ENCODE measurements around the gene B4GALNT3.

- TF ChIP-seq FOXM1 (IDR thresholded peaks at IDR 0.05; ENCODE audit: borderline replicate concordance) = no peak
- TF ChIP-seq ELF4 (IDR thresholded peaks at IDR 0.05) = no peak
- no peak for TF ChIP-seq NFRKB (IDR thresholded peaks at IDR 0.05)
- no peak for TF ChIP-seq SUZ12 (IDR thresholded peaks at IDR 0.05)
- no peak for TF ChIP-seq ZNF384 (IDR thresholded peaks at IDR 0.05)
- TF ChIP-seq LEF1 (IDR thresholded peaks at IDR 0.05; ENCODE audit: borderline replicate concordance) = no peak
- TF ChIP-seq BHLHE40 (IDR thresholded peaks at IDR 0.05; ENCODE audit: borderline replicate concordance) = no peak
- no peak for TF ChIP-seq ARNT (IDR thresholded peaks at IDR 0.05)
These were observed 92.7 kb downstream of the B4GALNT3 start for GRCh38 chr12:552466-552865.
